HFF-Myc (cell line): ENCODE data around the gene SELENOO.

ENCODE experiments used
- DNase-seq: peaks from one replicate; pipeline ENCODE4 v3.0.0-alpha.2; 2011; ENCODE audit warnings: low read depth; ENCODE audit errors: extremely low read depth
- H3K4me3 ChIP-seq: replicated peaks from 2 replicates; pipeline ENCODE4 v1.5.1; 2011; ENCODE audit warnings: low read depth, mild to moderate bottlenecking, control low read depth, low read length
- TF ChIP-seq, protein P1 (sequence below): IDR thresholded peaks from 2 replicates; pipeline ENCODE4 v1.5.1; 2012; ENCODE audit warnings: mild to moderate bottlenecking, low read depth, low read length, control low read depth; ENCODE audit errors: missing control alignments

Gene SELENOO

DNA sequence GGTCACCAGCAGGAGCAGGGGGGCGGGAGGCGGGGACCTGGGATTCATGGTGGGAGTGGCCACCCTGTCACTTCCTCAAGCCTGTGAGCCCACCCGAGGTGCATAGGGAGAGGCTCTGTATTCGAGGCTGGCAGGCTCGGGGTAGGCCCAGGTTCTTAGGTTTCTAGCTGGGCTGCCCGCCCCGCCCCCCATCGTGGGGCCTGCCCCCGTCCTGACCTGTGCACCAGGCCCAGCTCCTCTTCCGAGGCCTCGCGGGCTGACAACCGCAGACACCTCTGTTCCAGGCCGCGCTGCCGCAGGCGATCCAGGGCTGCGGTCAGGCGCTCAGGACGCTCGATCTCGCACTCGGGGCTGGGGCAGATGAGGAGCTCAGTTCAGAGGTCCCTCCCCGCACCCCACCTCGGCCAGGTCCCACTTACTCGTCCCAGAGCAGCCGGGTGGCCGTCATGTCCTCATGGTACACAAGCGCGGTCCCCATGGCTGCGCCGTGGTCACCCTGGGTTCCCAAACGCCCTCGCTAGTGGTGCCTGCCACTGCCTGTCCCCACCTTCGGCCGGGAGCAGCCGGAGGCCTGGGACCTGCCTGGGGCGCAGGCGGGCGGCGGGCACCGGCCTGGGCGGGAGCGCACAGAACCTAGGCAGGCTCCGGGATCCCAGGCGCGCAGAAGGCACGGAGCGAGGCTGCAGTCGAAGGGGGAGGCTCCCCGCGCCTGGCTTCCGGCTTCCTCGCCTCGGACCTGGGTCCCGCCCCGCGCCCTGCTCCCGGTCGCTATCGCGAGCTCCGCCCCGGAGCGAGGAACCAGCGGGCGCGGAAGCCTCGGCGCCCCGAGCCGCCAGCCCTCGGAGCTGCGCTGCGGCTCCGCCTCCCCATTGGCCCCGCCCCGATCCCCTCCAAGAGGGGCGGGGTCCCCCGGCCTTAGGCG, 50.0 kb downstream of the SELENOO start, which contains the start of gene HDAC10:
HDAC10 (minus strand) TSS at position 711 of the 922 bp plus-strand sequence; CDS start at position 478, 233 bp downstream.
- TF ChIP-seq, protein P1, sequence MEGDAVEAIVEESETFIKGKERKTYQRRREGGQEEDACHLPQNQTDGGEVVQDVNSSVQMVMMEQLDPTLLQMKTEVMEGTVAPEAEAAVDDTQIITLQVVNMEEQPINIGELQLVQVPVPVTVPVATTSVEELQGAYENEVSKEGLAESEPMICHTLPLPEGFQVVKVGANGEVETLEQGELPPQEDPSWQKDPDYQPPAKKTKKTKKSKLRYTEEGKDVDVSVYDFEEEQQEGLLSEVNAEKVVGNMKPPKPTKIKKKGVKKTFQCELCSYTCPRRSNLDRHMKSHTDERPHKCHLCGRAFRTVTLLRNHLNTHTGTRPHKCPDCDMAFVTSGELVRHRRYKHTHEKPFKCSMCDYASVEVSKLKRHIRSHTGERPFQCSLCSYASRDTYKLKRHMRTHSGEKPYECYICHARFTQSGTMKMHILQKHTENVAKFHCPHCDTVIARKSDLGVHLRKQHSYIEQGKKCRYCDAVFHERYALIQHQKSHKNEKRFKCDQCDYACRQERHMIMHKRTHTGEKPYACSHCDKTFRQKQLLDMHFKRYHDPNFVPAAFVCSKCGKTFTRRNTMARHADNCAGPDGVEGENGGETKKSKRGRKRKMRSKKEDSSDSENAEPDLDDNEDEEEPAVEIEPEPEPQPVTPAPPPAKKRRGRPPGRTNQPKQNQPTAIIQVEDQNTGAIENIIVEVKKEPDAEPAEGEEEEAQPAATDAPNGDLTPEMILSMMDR: no peak
- H3K4me3 ChIP-seq: peak within 1 kb of the TSS; percentile 74
- no peak for DNase-seq

DNA sequence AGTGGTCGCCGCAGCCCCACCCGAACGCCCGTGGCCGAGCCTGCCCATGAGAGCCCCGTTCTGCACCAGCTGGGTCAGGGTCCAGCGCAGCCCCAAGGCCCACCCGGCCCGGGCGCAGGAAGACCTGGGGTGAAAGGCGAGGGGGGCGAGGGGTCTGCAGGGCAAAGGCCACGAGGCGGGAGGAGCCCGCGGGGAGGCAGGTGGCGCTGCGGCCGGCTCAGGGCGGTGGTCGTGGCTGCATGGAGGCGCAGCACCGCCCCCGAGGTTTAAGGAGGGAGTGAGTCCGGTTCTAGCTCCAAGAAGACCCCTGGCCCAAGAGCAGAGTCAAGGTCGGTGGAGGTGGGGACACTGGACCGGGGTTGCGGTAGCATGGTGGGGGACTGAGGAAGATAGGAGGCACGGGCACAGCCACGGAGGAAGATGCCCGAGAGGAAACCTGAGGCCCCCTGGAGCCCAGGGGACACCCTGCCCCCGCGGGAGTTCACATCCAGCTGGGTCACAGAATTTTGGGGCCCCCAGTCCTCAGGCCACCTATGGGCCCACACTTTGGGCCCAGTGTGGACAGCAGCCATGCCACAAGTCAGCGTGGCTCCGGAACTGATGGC, 50.8 kb downstream of the SELENOO start:
- peak overlapping the region; percentile 74 for H3K4me3 ChIP-seq
- TF ChIP-seq, protein P1: no peak
- DNase-seq: no peak

DNA sequence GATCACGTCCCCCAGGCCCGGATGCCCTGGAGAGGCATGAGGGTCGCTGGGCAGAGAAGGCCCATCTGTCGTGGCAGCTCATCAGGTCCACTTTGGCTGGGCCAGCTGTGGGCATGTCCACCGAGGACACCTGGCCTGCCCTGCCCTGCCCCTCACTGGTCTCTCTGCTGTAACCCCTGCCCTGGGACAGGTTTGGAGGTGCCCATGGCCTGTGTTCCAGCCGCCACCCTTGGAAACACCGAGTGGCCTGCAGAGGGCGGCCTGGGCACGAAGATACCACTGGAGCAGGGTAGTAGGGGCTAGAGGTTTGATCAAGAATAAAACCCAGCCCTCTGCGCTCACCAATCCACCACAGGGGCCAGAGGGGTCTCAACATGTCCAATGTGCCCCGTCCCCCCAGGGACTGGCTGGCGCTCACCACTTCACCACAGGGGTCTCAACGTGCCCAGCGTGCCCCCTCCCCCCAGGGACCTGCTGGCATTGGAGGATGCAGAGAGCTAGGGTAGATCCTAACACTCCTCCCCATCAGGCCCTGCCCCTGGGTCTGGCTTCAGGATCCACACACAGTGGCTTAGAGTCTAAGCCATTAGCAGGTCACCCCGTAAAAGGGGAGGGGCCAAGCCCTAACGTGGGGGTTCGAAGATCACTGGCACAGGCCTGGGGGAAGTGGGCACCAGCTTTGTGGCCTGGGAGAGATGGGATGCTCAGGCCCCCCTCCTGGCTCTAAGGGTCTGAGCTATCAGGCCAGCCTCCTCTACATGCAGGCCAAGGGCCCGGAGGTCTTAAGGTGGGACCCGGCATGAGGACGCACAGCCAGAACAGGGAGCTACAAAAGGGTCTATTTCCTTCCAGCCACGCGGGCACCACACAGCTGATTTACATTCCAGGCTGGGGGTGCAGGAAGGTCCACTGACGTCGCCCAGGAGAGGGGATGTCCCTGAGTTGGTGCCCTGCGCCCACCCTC, 51.6 kb downstream of the SELENOO start:
- no peak for DNase-seq
- TF ChIP-seq, protein P1: peak; percentile 72
- no peak overlapping the region for H3K4me3 ChIP-seq

DNA sequence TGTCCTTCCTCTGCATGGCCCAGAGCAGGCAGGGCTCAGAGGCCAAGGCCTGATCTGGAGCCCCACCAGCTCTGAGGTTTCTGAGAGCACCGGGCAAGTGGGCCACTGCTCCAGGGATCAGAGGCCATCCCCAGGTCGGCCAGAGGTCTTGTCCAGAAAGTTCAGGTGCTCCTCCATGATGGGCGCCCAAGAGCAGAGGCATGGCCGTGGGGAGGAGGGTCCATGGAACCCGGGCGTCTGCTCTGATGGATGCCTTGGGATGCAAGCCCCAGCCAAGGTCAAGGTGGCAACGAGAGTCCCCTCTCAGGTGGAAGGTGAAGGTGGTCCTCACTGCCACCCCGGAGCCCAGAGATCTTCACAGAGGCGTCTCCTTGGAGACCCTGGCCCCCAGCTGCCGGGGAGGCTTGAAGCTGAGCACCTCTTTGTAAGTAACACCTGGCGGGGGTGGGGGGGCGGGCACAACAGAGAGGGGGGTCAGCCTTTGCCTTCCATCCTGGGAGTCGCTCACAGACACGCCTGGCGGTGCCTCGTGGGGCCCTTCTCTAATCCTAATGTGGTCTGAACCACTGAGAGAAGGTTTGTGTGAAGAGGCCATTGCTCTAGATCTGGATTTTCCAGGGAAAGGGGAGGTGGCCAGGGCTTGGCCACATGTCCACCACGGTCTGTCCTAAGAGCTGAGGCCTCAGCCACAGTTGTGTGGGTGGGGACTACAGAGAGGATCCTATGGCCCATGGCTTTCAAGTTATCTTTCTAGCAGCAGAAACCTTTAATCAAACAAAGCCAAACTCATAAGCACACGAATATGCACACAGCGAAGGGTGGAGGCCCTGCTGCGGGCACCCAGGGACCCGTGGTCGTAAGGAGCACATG, 52.5 kb downstream of the SELENOO start:
- TF ChIP-seq, protein P1: no peak
- DNase-seq: no peak
- H3K4me3 ChIP-seq: no peak overlapping the region

DNA sequence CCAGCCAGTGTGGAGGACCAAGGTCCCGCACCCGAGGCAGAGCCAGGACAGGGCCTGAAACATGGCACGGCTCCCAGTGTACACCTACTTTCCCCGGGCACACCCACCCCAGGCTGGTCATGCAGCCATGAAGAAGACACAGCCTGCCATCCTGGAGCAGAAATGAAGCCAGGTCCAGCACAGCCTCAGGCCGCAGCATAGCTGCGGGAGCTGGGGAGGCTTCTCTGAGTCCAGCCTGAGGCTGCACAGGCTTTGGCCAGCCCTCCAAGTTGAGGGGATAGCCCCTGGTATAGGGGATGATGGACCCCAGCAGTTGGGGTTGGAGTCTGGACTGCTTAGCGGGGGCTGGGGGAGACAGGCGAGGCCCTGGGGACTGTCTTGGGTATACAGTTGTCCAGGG, 53.1 kb downstream of the SELENOO start:
- DNase-seq: no peak
- TF ChIP-seq, protein P1: no peak
- no peak overlapping the region for H3K4me3 ChIP-seq

DNA sequence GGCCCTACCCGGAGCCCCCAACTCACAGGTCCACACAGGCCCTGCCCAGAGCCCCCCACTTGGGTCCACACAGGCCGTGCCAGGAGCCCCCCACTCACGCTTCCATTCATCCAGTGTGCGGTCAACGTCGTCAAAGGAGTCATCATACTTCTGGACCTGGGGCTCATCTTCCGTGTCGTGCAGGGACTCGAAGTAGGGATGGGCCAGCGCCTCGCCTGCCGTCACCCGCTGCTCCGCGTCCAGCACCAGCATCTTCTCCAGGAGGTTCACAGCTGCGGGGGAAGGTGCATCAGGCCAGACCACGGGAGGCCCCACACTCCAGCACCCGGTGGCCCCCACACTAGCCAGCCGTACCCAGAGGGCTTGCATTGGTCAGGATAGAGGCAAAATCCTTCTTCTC, 54.3 kb downstream of the SELENOO start:
- TF ChIP-seq, protein P1: no peak
- DNase-seq: no peak
- no peak overlapping the region for H3K4me3 ChIP-seq
